GM18519 (cell line): ENCODE results near the gene MT4.
"Not testable (repeated sequence)": the region's sequence is repeated elsewhere in the genome, so short reads cannot be mapped to it uniquely, and the experiment has no call there.

Experiments used
- ATAC-seq: cut with Tn5 transposase; IDR thresholded peaks from one replicate; pipeline ENCODE4 v1.9.1; 2021; ENCODE audit warnings: mild to moderate bottlenecking, moderate library complexity; ENCODE audit not compliant: unreplicated experiment, low FRiP score

The MT4 gene

DNA sequence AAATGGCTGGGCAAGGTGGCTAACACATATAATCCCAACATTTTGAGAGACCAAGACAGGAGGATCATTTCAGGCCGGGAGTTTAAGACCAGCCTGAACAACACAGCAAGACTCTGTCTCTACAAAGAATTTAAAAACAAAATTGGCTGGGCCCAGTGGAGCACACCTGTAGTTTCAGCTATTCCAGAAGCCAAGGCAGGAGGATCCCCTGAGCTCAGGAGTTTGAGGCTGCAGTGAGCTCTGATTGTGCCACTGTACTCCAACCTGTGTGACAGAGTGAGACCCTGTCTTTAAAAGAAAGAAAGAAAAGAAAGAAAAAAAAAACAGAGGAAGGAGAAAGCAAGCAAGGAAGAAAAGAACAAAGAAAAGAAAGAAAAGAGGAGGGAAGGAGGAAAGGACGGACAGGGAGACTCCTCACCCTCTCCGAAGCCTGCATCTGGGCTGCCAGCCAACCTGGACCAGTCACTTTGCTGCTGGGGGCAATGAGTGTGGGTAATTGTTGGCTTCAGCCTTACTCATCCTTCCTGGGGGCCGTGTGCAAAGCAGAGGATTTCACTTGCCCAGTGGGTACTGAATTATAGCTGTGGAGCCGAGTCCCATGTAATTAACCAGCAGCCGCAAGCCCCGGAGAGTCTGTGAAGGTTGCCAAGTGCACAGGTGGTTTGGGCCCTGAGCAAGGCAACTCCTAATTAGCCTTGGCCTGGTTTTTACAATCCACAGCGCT lies 6.7 kb upstream of the MT4 start:
- no peak for ATAC-seq

DNA sequence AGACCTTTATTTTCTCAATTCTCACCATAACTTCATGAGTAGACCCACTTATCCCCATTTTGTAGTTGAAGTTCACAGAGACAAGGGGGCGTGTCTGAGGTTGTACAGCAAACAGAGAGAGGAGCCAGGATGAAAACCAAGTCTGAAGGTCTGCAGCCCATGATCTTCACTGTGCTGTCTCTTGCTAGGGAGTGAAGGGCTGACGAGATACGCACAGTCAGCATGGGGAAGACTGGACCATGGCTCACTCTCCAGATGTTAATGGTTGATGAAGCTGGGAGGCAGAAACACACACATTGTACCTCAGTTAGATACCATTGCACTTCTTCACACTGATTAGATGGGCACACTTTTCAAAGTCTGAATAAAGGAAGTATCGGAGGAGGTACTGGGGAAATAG lies 5.8 kb upstream of the MT4 start:
- no peak for ATAC-seq

DNA sequence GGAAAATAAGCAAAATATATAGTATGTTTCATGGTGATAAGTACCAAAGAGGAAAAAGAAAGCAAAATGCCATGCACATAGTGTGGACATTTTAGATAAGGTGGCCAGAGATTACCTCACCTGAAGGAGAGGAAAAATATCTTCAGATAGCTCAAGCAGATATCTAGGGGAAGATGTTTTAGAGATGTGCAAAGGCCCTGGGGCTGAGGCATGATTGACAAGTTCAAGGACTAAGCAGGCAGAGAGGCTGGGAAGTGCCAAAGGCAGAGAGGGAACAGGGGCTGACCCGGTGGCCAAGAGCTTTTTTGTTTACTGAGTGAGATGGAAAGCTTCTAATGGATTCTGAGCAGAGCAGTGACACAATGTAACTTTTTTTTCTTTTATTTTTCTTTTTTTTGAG lies 4.4 kb upstream of the MT4 start:
- ATAC-seq, result no peak

DNA sequence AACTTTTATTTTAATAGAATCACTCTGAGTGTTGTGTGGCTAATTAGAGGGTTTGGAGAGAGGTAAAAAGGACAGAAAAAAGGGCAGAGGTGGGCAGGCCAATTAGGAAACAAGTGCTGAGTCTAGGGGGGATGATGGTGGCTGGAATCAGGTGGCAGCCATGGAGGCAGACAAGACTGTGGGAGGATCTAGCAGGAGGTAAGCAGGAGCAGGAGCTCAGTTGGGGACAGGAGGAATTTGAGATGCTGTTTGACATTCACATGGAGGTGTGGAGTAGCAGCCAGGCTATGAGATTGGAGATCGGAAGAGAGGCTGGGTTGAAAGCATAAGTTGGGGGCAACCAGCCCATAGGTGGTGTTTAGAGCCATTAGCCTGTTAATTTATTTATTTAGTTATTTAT lies 3.7 kb upstream of the MT4 start:
- no peak for ATAC-seq

DNA sequence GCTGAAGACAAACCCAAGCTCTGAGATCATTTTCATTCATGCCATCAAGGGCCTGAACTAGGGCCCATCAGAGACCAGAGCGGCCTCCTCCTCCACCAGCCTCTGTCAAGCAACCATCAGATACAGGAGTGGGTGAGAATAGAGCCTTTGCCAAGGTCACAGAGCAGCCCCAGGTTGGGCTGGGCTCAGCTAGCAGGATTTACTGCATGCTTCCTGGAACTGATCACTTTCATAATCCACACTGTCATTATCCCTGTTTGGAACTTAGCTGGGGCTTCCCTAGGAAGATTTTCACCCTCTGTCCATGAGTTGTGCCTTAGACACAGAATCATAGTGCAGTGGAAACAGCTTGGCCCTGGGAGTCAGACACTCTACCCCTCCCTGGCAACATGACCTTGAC lies 5.1 kb downstream of the MT4 start:
- no peak for ATAC-seq

DNA sequence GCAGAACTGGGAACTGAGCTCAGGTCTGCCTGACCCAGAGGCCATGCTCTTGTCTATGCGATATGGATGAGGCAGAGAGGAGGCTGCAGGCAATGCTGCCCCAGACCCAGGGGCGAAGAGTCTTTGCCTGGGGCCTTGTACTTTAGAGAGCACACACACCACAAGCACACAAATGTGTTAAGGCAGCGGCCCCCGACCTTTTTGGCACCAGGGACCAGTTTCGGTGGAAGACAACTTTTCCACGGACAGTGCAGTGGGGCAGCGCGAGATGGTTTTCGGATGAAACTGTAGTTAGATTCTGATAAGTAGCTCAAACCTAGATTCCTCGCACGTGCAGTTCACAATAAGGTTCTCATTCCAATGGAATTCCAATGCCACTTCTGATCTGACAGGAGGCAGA lies 6.7 kb downstream of the MT4 start:
- ATAC-seq, result no peak

DNA sequence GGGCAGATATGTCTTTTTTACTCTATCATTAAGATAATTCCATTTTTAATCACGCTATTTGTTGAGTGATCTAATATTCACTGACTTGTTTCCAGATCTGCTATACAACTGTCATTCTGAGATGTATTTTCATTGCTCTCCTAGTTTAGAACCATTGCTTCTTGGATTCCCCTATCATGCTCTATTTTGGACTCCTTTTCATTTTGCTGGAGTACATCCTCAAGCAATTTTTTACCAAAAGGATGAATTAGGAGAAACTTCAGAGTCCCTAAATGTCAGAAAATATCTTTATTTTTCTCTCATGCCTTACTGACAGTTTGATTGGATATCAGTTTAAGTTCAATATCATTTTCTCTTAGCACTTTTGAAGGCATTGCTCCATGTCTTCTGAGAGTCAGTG lies 9.8 kb downstream of the MT4 start:
- ATAC-seq, result no peak

DNA sequence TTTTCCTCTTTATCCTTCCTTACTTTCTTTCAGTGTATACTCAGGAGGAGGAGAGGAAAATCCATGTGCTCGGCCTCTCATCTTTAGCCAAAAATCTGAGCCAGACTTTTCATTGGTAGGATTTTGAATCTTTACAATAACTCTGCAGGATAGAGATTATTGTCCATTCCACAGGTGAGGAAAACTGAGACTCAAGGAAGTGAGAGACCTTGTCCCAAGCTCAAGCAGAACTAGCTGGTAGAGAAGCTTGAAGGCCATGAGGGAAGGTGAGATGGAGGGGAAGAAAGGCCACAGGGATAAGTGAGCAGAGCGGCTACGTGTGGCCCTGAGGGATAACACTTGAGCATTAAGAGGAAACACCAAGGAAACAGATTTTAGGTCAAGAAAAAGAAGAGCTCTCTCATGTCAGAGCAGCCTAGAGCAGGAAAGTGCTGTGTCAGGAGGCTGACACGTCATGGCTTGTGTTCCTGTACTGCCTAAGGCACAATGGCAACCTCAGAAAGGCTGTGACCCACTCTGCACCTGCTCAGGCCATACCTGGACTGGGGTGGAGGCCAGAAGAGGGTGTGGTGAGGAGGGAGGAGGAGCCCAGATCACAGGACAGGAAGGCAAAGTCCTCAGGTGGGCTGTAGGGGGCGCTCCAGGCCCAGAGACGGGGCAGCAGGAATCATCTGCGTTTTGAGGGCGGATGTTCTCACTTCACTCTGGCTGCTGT lies 11.9 kb downstream of the MT4 start:
- no peak for ATAC-seq

DNA sequence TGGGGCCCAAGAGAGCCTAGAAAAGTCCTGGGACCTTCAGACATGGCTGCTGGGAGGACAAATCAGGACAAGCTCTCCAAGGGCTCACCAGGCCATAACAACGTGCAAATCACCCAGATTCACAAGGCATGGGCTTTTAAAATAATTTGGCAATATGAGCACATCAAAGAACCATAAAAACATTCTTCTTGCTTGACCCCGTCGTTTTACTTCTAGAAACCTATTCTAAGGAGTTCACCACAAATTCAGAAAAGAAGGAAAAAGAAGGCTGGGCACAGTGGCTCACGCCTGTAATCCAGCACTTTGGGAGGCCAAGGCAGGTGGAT lies 12.4 kb downstream of the MT4 start:
- ATAC-seq, result no peak

DNA sequence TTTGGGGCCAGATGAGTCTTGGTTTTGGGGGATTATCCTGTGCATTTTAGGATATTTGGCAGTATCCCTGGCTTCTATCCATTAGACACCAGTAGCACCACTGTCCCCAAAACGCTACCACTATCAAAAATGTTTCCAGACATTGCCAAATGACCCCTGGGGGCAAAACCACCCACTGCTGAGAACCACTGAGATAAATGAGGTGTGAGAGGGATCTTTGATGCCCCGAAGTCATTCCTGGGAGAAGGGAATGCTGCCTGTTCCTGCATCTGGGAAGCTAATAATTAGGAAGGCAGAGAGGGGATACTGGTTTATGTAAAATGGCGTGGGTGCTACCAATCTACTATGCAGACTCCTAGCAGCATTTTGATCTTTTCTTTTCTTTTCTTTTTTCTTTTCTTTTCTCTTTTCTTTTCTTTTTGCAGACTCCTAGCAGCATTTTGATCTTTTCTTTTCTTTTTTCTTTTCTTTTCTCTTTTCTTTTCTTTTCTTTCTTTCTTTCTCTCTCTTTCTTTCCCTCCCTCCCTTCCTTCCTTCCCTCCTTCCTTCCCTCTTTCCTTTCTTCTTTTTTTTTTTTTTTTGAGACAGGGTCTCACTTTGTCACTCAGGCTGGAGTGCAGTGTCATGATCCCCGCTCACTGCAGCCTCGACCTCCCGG lies 15.6 kb downstream of the MT4 start:
- ATAC-seq, result no peak

DNA sequence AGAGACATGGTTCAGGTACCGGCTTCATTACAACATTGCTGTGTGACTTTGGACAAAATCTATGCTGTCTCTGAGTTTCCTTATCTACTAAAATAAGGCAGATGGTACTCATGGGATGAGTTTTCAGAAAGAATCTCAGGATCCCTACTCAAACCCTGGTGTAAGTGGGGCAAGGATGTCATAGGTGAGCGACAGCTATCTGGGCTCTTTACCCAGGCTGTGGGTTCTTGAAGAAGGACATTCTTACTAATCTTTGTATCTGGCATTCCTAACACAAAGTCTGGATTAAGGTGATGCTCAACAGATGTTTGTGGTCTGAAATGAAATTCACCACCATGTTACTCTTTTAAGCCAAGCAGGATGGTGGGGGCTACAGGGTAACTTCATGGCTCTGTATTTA lies 18.0 kb downstream of the MT4 start:
- ATAC-seq, result not testable (repeated sequence)

DNA sequence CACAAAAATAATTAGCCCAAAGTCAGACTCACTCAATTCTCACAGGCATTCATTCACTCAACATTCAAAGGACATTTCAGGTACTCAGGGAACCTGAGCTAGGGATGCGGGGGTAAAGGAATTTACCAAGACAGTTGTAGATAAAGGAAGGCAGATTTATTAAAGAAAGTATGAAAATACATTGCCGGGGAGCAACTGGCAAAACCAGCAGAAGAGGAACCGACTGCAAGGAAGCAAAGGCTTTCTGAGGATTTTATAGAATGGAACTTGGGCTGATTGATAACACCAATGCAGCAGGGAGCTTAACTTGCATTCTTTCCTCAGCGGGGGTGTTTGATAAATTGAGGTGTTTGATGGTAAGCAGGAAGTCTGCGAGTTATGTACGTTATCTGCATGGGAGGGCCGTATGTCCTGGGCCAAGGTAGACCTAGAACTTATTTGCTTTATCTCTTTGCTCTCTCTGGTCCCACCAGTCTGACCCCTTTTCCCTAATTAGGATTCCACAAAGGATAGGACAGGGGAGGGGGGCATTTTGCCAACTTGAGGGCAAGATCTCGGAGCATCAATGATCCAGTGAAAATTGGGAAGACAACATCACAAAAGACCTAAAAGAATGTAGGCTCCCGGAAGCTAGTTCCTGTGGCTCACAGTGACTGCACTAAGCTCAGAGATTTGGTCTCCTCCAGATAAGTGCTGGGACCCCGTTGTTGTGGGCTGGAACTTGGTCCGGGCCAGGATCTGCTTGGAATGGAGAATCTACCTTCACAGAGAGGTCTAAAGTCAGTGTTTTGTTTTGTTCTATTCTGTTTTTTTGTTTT lies 18.7 kb downstream of the MT4 start:
- ATAC-seq, result no peak

DNA sequence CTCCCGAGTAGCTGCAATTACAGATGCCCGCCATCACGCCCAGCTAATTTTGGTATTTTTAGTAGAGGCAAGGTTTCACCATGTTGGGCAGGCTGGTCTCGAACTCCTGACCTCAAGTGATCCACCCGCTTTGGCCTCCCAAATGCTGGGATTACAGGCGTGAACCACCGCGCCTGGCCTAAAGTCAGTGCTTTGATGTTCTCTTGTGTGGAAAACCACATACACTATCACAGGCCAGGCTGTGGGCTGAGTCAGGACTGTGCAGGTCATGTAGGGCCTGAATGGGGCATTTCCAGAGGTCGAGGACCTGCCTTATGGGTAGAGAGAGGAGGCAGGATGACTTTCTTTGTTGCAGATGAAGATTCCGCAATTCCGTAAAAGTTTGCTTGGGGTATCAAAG lies 19.4 kb downstream of the MT4 start:
- ATAC-seq, result no peak

DNA sequence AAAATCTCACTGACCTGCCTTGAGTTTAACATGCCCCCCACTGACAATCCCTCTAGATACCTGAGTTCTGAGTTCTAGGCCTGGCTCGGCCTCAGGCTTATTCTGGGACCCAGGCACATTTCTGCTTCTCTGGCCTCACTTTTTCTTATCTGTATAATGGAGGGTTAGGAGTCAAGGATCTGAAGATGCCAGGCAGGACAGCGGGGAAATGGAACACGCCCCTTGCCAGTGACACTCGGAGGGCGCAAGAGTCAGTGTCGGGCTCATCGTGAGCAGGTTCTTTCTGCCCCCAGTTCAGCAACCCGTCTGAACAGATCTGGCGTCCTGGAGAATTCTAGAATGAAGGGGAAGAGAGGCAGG lies 23.9 kb downstream of the MT4 start:
- no peak for ATAC-seq

DNA sequence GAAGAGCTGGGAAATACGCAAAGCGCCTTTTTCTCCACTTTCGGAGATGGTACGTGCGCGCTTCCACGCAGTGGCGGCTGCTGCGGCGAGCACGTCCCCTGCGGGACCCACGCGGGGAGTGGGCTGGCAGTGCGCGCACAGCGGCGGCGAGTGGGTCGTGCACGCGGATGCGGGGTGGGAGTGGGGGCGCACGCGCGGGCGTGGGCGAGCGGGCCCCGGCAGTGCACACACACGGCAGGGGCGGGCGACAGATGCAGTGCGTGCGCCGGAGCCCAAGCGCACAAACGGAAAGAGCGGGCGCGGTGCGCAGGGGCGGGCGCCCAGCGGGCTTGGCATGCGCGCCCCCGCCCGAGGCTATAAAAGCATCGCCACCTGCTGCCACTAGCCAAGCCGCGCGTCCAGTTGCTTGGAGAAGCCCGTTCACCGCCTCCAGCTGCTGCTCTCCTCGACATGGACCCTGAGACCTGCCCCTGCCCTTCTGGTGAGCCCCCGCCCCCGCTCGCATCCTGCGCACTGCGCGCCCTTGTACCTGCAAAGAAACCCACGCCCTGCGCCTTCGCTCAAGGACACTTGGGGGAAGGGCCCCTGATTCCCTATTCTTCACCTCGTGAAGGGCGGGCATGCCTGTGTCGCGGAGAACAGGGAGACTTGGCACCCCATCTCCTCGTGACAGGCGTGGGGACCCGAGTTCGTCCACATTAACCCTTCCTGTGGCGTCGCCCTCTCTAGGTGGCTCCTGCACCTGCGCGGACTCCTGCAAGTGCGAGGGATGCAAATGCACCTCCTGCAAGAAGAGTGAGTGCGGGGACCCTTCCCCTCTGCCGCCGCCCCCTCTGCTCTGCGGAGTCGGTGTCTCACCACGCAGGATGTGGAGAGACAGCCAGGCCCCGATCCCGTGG lies 24.5 kb downstream of the MT4 start, which contains the start of gene MT3:
TSS of gene MT3 (plus strand) at position 388 of the 899 bp plus-strand sequence. CDS start at position 451, 63 bp downstream.
- no peak for ATAC-seq

DNA sequence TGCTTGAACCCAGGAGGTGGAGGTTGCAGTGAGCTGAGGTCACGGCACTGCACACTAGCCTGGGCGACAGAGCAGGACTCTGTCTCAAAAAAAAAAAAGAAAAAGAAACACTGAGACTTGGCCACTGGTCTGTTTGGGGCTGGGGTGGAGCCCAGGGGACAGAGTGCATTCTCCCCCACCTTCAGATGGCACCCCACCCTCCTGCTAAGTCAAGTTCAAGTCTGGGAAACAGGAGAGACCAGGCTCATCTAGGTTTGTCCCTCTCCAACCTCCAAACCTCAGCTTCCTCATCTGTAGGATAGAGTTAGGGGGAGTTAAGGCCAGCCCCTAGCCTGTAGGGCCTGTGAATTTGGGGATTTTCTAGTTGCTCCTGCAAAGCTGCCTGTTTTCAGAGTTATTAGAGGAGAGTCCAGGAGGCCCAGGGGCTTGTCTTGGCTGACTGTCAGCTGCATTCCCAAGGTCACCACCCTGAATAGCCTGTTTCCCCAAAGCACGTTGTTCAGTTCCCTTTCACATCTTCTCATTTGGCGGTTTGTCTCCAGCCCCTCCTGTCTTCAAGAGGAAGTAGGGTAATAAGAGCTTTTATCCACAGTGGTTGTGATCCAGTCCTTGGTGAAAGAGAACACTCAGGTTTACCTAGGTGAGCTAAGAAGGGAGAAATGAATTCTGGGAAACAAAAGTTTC lies 26.6 kb downstream of the MT4 start:
- ATAC-seq, result no peak

DNA sequence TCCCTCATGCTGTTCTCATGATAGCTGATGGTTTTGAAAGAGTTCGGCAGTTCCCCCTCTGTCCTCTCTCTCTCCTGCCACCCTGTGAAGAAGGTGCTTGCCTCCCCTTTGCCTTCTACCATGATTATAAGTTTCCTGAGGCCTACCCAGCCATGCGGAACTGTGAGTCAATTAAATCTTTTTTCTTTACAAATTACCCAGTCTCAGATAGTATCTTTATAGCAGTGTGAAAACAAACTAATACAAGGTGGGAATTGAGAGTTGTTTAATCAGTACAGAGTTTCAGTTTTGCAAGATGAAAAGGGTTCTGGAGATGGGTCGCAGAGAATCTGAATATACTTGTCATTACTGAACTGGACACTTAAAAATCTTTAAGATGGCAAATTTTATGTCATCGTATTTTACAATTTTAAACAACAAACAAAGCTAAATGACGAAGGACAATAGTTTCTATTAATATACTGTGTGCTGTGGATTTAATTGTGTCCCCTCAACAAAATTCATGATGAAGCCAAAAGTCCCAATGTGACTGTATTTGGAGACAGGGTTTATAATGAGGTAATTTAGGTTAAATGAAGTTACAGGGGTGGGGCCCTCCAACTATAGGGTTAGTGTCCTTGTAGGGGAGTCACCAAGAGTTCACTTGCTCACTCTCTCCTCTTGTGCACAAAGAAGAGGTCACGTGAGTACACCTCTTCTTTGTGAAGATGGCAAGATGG lies 28.9 kb downstream of the MT4 start:
- ATAC-seq, result no peak

DNA sequence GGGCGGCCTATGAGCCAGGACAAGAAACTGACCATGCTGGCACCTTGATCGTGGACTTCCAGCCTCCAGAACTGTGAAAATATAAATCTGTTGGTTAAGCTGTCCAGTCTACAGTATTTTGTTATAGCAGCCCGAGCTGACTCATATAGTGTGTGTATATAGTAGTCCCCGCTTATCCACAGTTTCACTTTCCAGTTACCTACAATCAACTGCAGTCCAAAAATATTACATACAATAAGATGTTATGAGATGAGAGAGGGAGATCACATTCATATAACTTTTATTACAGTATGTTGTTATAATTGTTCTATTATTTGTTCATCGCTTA lies 29.4 kb downstream of the MT4 start:
- no peak for ATAC-seq

DNA sequence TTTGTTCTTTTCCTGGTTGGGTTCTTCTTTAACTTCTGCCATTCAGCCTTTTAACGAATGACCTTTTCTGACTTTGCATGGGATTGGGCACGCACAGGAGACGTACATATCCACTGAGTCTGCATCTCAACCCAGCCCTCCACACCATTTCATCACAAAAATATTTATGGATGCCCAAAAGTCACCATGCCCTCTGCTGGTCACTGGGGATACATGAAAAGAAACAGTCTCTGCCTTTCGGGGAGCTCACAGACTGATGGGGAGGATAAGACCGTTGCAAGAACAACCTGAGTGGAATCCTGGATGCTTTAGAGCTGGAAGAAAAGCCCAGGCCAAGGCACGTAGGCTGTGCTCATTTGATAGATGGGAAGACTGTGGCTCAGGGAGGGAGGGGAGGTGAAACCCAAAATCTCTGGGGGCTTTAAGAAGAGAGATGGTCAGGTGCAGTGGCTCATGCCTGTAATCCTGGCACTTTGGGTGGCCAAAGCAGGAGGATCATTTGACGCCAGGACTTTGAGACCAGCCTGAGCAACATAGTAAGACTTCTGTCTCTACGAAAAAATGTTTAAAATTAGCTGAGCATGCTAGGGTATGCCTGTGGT lies 35.6 kb downstream of the MT4 start:
- no peak for ATAC-seq
